Endothelial cell of umbilical vein (primary cell): ENCODE results near the gene RNF213. TPM values are rescaled to one million over a fixed set of nuclear protein-coding genes. Genes with fewer than 3 reads are reported as not detected.

Experiments used
- BruUV-seq: library from RNA; stranded (reverse); fragments of 400-500 nt; replicated peaks from 2 replicates; lab custom pipeline; 2021; lab: Mats Ljungman, UMichigan
- CTCF ChIA-PET: fragments of 300-600, 350-600 bp; sonication (Branson Sonifier 250); formaldehyde crosslinking; loops from one replicate; lab custom pipeline; 2021; ENCODE audit warnings: antibody characterized with exemption, inconsistent platforms; lab: Charles Lee
- POLR2A ChIA-PET: fragments of 300-600, 350-600 bp; sonication (Branson Sonifier 250); formaldehyde crosslinking; loops from one replicate; lab custom pipeline; 2021; ENCODE audit warnings: antibody characterized with exemption, inconsistent platforms; lab: Charles Lee
- DNase-seq: peaks from one replicate; pipeline ENCODE4 v3.0.0-alpha.2; 2011; ENCODE audit warnings: low read depth, low spot score
- FAIRE-seq: peaks from 2 replicates; lab custom pipeline; 2011; peaks lifted over from hg19 to GRCh38; lab: Jason Lieb, UNC
- H2AFZ ChIP-seq: 2 replicates; pipeline ENCODE4 v1.6.0; 2012; ENCODE audit warnings: low read depth, low read length, control low read depth, inconsistent platforms
- H3K27ac ChIP-seq: 2 replicates; pipeline ENCODE4 v1.5.1; 2011; ENCODE audit warnings: low read depth, mild to moderate bottlenecking, control low read depth, low read length, moderate library complexity; ENCODE audit not compliant: insufficient read depth
- H3K27me3 ChIP-seq, 2 experiments: 2 replicates each; pipeline versions ENCODE4 v1.6.0 to v1.6.1; 2011; ENCODE audit warnings: low read length in 2 of 2, mixed read lengths in 1 of 2; ENCODE audit not compliant: control insufficient read depth in 2 of 2, insufficient read depth in 2 of 2
- H3K36me3 ChIP-seq, 2 experiments: 2 replicates in 1 of 2; 3 replicates in 1 of 2; pipeline ENCODE4 v1.5.1; 2011; ENCODE audit warnings: low read length in 2 of 2, mild to moderate bottlenecking in 1 of 2, moderate library complexity in 1 of 2; ENCODE audit not compliant: control insufficient read depth in 2 of 2, insufficient read depth in 2 of 2; ENCODE audit errors: extremely low read depth in 1 of 2
- H3K4me1 ChIP-seq: 3 replicates; pipeline ENCODE4 v1.5.1; 2011; ENCODE audit warnings: mild to moderate bottlenecking, low read length; ENCODE audit not compliant: control insufficient read depth, insufficient read depth; ENCODE audit errors: extremely low read depth
- H3K4me2 ChIP-seq: 2 replicates; pipeline ENCODE4 v1.6.1; 2011; ENCODE audit warnings: low read length, control low read depth, mixed read lengths; ENCODE audit not compliant: insufficient read depth
- H3K4me3 ChIP-seq, 3 experiments: fragments of 200-600 bp in 1 of 3; sonication (generic), shearing (Covaris generic) in 1 of 3; replicated peaks in 1 of 3; 2 replicates each; pipeline ENCODE4 v1.5.1; 2011 to 2016; ENCODE audit warnings: control low read depth in 3 of 3, low read length in 3 of 3, mild to moderate bottlenecking in 2 of 3, inconsistent platforms in 1 of 3, low read depth in 1 of 3, moderate library complexity in 1 of 3; ENCODE audit not compliant: insufficient read depth in 1 of 3
- H3K79me2 ChIP-seq: 2 replicates; pipeline ENCODE4 v1.6.0; 2012; ENCODE audit warnings: low read length, inconsistent platforms; ENCODE audit not compliant: control insufficient read depth, insufficient read depth
- H3K9ac ChIP-seq: replicated peaks from 2 replicates; pipeline ENCODE3; 2011; ENCODE audit warnings: low read length, control low read depth; ENCODE audit not compliant: insufficient read depth; ENCODE audit errors: extremely low read depth
- H3K9me1 ChIP-seq: replicated peaks from 3 replicates; pipeline ENCODE4 v1.6.0; 2011; ENCODE audit warnings: mild to moderate bottlenecking, low read length; ENCODE audit not compliant: control insufficient read depth, insufficient read depth; ENCODE audit errors: extremely low read depth
- H3K9me3 ChIP-seq: replicated peaks from 2 replicates; pipeline ENCODE4 v1.5.1; 2012; ENCODE audit warnings: low read length, inconsistent platforms; ENCODE audit not compliant: control insufficient read depth, insufficient read depth
- H4K20me1 ChIP-seq: replicated peaks from 2 replicates; pipeline ENCODE3; 2011; ENCODE audit warnings: mild to moderate bottlenecking, low read length; ENCODE audit not compliant: control insufficient read depth, insufficient read depth; ENCODE audit errors: extremely low read depth
- FOS ChIP-seq: IDR thresholded peaks from 2 replicates; pipeline ENCODE4 v1.6.1; 2011; ENCODE audit warnings: mild to moderate bottlenecking, low read length, moderate library complexity, borderline replicate concordance; ENCODE audit not compliant: insufficient read depth
- GATA2 ChIP-seq: IDR thresholded peaks from 2 replicates; pipeline ENCODE4 v1.7.0; 2011; ENCODE audit warnings: low read depth, mild to moderate bottlenecking, moderate library complexity, mixed read lengths, low read length; ENCODE audit not compliant: insufficient read length, insufficient read depth
- MYC ChIP-seq: IDR thresholded peaks from one replicate; pipeline ENCODE4 v1.6.1; 2011; ENCODE audit warnings: mild to moderate bottlenecking, low read depth, low read length
- POLR2A ChIP-seq: IDR thresholded peaks from 2 replicates; pipeline ENCODE4 v1.6.1; 2012; ENCODE audit warnings: low read depth, mild to moderate bottlenecking, control low read depth, low read length
- POLR2AphosphoS5 ChIP-seq: IDR thresholded peaks from 2 replicates; pipeline ENCODE4 v1.6.1; 2012; ENCODE audit warnings: low read depth, mild to moderate bottlenecking, control low read depth, low read length, moderate library complexity; ENCODE audit not compliant: insufficient read depth
- dilution Hi-C: fragments of 300-500 bp; cut with MboI; formaldehyde crosslinking; loops from one replicate; pipeline ENCODE4 v1.15.0; 2019; ENCODE audit warnings: low sequenced_read_pairs; ENCODE audit not compliant: extremely low pct_ligation_motif_present
- intact Hi-C: fragments of 100-400 bp; cut with micrococcal nuclease; formaldehyde crosslinking; loops from one replicate; pipeline ENCODE4 v1.10.0; 2022
- polyA plus RNA-seq, 4 experiments: library from polyadenylated mRNA; depleted of rRNA in 3 of 4; stranded (reverse) in 3 of 4; unstranded in 1 of 4; fragments of >200 nt; gene quantifications; 2 replicates each; pipeline versions ENCODE4 v1.2.1 to v1.2.3, GENCODE V29; 2011 to 2012; ENCODE audit warnings: missing spikeins in 1 of 4
- total RNA-seq: library from RNA; stranded (reverse); gene quantifications from 2 replicates; pipeline ENCODE4 v1.2.3, GENCODE V29; 2021
- TF ChIP-seq, protein P1 (sequence below), 2 donors: IDR thresholded peaks; 1 replicate in 1 of 2; 2 replicates in 1 of 2; pipeline ENCODE4 v1.5.1; 2011; ENCODE audit warnings: low read length in 2 of 2, mild to moderate bottlenecking in 2 of 2, moderate library complexity in 2 of 2, control low read depth in 1 of 2, inconsistent platforms in 1 of 2, low read depth in 1 of 2; ENCODE audit not compliant: insufficient read depth in 1 of 2; ENCODE audit errors: extremely low read depth in 1 of 2

RNF213 gene
- total and polyA plus RNA-seq, 2 donors (not counting 3 experiments of a cell fraction or from before 2014, with no cell fraction given) = 36.5 to 116 TPM

- Histone ChIP-seq H3K9ac (no peak overlapping the region), H3K9me3 (no peaks in the 10 kb centered on the region), H4K20me1 (no peaks in the 10 kb centered on the region), H3K9me1 (no peaks in the 10 kb centered on the region), H3K27ac (no peak overlapping the region), H2AFZ (no peak overlapping the region), H3K79me2 (peaks cover 6% of the 10 kb centered on the region), H3K4me3 (no peak overlapping the region), H3K4me1 (peaks cover under 1% of the 10 kb centered on the region), H3K4me2 (no peak overlapping the region), H3K27me3 (no peaks in the 10 kb centered on the region), H3K36me3 (peaks cover 2 to 11% of the 10 kb centered on the region in 2 experiments)
- dilution Hi-C loops = no loop called here
- TF ChIP-seq FOS (no peak), POLR2AphosphoS5 (no peak), POLR2A (no peak), GATA2 (no peak)
- TF ChIP-seq, protein P1, sequence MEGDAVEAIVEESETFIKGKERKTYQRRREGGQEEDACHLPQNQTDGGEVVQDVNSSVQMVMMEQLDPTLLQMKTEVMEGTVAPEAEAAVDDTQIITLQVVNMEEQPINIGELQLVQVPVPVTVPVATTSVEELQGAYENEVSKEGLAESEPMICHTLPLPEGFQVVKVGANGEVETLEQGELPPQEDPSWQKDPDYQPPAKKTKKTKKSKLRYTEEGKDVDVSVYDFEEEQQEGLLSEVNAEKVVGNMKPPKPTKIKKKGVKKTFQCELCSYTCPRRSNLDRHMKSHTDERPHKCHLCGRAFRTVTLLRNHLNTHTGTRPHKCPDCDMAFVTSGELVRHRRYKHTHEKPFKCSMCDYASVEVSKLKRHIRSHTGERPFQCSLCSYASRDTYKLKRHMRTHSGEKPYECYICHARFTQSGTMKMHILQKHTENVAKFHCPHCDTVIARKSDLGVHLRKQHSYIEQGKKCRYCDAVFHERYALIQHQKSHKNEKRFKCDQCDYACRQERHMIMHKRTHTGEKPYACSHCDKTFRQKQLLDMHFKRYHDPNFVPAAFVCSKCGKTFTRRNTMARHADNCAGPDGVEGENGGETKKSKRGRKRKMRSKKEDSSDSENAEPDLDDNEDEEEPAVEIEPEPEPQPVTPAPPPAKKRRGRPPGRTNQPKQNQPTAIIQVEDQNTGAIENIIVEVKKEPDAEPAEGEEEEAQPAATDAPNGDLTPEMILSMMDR (IDR thresholded peaks at IDR 0.05; ENCODE audit: extremely low read depth in 1 of 2, insufficient read depth in 1 of 2, low read depth in 1 of 2, low read length in 2 of 2) = no peak
- CTCF ChIA-PET = no interaction called here
- BruUV-seq = no TSS peak
- intact Hi-C loops = no loop called here
- POLR2A ChIA-PET = no interaction called here
- FAIRE-seq (no peak), DNase-seq (no peak)
These were observed 8.8 kb downstream of the RNF213 start for GRCh38 chr17:80269405-80269807.

- no peak overlapping the region for H3K9ac ChIP-seq
- H3K4me1 ChIP-seq = no peaks in the 10 kb centered on the region
- ChIA-PET POLR2A (no interaction called here), CTCF (interaction anchor here (2.0 kb wide), 1 partner anchor 74 kb away, joined by 6 read pairs; no protein-coding TSS in a partner anchor)
- no peak overlapping the region for H2AFZ ChIP-seq
- H4K20me1 ChIP-seq = no peaks in the 10 kb centered on the region
- intact Hi-C loops = no loop called here
- no TSS peak for BruUV-seq
- dilution Hi-C loops = no loop called here
- H3K27me3 ChIP-seq = no peaks in the 10 kb centered on the region
- no peaks in the 10 kb centered on the region for H3K9me3 ChIP-seq
- H3K4me2 ChIP-seq = no peak overlapping the region
- H3K36me3 ChIP-seq = peaks cover 2 to 11% of the 10 kb centered on the region in 2 experiments
- peaks cover 2% of the 10 kb centered on the region for H3K79me2 ChIP-seq
- TF ChIP-seq POLR2AphosphoS5 (no peak), MYC (no peak), FOS (no peak)
- TF ChIP-seq, protein P1 (IDR thresholded peaks at IDR 0.05; ENCODE audit: extremely low read depth in 1 of 2, insufficient read depth in 1 of 2, low read depth in 1 of 2, low read length in 2 of 2) = no peak
- H3K27ac ChIP-seq = no peak overlapping the region
- FAIRE-seq (no peak), DNase-seq (no peak)
- no peaks in the 10 kb centered on the region for H3K9me1 ChIP-seq
- no peak overlapping the region for H3K4me3 ChIP-seq
These were observed 9.5 kb downstream of the RNF213 start for GRCh38 chr17:80270104-80270503.
